GM19238 (cell line): ENCODE data around the gene STARD13.

Source experiments
- DNase-seq: peaks from one replicate; pipeline ENCODE4 v3.0.0; 2011; ENCODE audit warnings: low spot score; ENCODE audit not compliant: insufficient read length

The STARD13 gene

GRCh38 chr13:33090755-33091414 is 194.7 kb downstream of the STARD13 start:
- no peak for DNase-seq

GRCh38 chr13:33089311-33089710 is 196.2 kb downstream of the STARD13 start:
- no peak for DNase-seq

GRCh38 chr13:33087790-33088189 is 197.8 kb downstream of the STARD13 start:
- no peak for DNase-seq

- no peak for DNase-seq
Observed at GRCh38 chr13:33087091-33087490, 198.5 kb downstream of the STARD13 start.

GRCh38 chr13:33083054-33083453 is 202.5 kb downstream of the STARD13 start:
- no peak for DNase-seq

GRCh38 chr13:33081666-33082065 is 203.9 kb downstream of the STARD13 start:
- DNase-seq: no peak

- DNase-seq: no peak
Observed at GRCh38 chr13:33080972-33081590, 204.5 kb downstream of the STARD13 start.

GRCh38 chr13:33079960-33080359 is 205.6 kb downstream of the STARD13 start:
- DNase-seq: no peak

GRCh38 chr13:33078263-33078662 is 207.3 kb downstream of the STARD13 start:
- DNase-seq: no peak

- DNase-seq: no peak
Observed at GRCh38 chr13:33076001-33076992, 209.3 kb downstream of the STARD13 start.

- DNase-seq: no peak
Observed at GRCh38 chr13:33073338-33073737, 212.2 kb downstream of the STARD13 start.

GRCh38 chr13:33072759-33073158 is 212.8 kb downstream of the STARD13 start:
- no peak for DNase-seq

- no peak for DNase-seq
Observed at GRCh38 chr13:33072282-33072681, 213.3 kb downstream of the STARD13 start.

GRCh38 chr13:33070713-33071112 is 214.8 kb downstream of the STARD13 start:
- DNase-seq: no peak

GRCh38 chr13:33069365-33069764 is 216.2 kb downstream of the STARD13 start:
- DNase-seq: no peak

GRCh38 chr13:33066329-33066728 is 219.2 kb downstream of the STARD13 start:
- DNase-seq: no peak

GRCh38 chr13:33060815-33061214 is 224.7 kb downstream of the STARD13 start:
- DNase-seq: no peak

GRCh38 chr13:33058776-33059327 is 226.7 kb downstream of the STARD13 start:
- DNase-seq: no peak

GRCh38 chr13:33057019-33057780 is 228.4 kb downstream of the STARD13 start:
- no peak for DNase-seq

GRCh38 chr13:33053397-33054066 is 232.0 kb downstream of the STARD13 start:
- DNase-seq: no peak
